BJ (cell line): ENCODE data around the gene BCAS4. TPM values are rescaled to one million over a fixed set of nuclear protein-coding genes. Genes with fewer than 3 reads are reported as not detected.

Experiments used
- CTCF ChIA-PET: fragments of 350-600 bp; formaldehyde crosslinking; extraction: SDS; loops from one replicate; lab custom pipeline; 2021; ENCODE audit warnings: antibody characterized with exemption, inconsistent platforms; lab: Yijun Ruan, JAX
- POLR2A ChIA-PET: fragments of 300-600 bp; sonication (Branson Sonifier 250); formaldehyde crosslinking; extraction: SDS; loops from one replicate; lab custom pipeline; 2021; ENCODE audit warnings: antibody characterized with exemption; lab: Charles Lee
- DNase-seq: peaks from one replicate; pipeline ENCODE4 v3.0.0-alpha.2; 2011; ENCODE audit warnings: low read depth
- H3K27me3 ChIP-seq: 2 replicates; pipeline ENCODE4 v1.6.0; 2011; ENCODE audit warnings: low read length; ENCODE audit not compliant: control insufficient read depth, insufficient read depth
- H3K36me3 ChIP-seq: 2 replicates; pipeline ENCODE4 v1.5.1; 2011; ENCODE audit warnings: low read length; ENCODE audit not compliant: control insufficient read depth, insufficient read depth
- H3K4me3 ChIP-seq: 2 replicates; pipeline ENCODE4 v1.5.1; 2011; ENCODE audit warnings: low read depth, mild to moderate bottlenecking, control low read depth, low read length
- CTCF ChIP-seq: IDR thresholded peaks from 2 replicates; pipeline ENCODE4 v1.5.1; 2011; ENCODE audit warnings: low read depth, mild to moderate bottlenecking, control low read depth, inconsistent platforms, low read length, moderate library complexity; ENCODE audit not compliant: insufficient read depth
- polyA plus RNA-seq: library from polyadenylated mRNA; depleted of rRNA; stranded (reverse); fragments of >200 nt; gene quantifications from 2 replicates; pipeline ENCODE4 v1.2.3, GENCODE V29; 2011

BCAS4 gene
- polyA plus RNA-seq, 1 experiment, result 31.6 TPM

GRCh38 chr20:50750145-50750671 lies 44.7 kb upstream of the BCAS4 start:
- CTCF ChIA-PET, result interaction anchor here (0.6 to 3.4 kb wide), 28 partner anchors 8 to 600 kb away, joined by 3 to 33 read pairs (median 4); no protein-coding TSS in a partner anchor
- no peaks in the 10 kb centered on the region for H3K36me3 ChIP-seq
- POLR2A ChIA-PET, result no interaction called here
- H3K4me3 ChIP-seq, result no peak overlapping the region
- DNase-seq, result no peak
- no peaks in the 10 kb centered on the region for H3K27me3 ChIP-seq
- no peak for TF ChIP-seq CTCF

GRCh38 chr20:50753152-50753551 lies 41.7 kb upstream of the BCAS4 start:
- H3K36me3 ChIP-seq, result no peaks in the 10 kb centered on the region
- ChIA-PET CTCF (interaction anchor here (0.5 to 2.1 kb wide), 5 partner anchors 8 to 1283 kb away, joined by 3 to 6 read pairs (median 6); no protein-coding TSS in a partner anchor), POLR2A (no interaction called here)
- TF ChIP-seq CTCF, result no peak
- no peak for DNase-seq
- no peak overlapping the region for H3K4me3 ChIP-seq
- H3K27me3 ChIP-seq, result no peaks in the 10 kb centered on the region; the same call in 1 of the 2 replicates

GRCh38 chr20:50754420-50754819 lies 40.4 kb upstream of the BCAS4 start:
- Histone ChIP-seq H3K27me3 (no peaks in the 10 kb centered on the region; the same call in 1 of the 2 replicates), H3K36me3 (no peaks in the 10 kb centered on the region), H3K4me3 (no peak overlapping the region)
- ChIA-PET CTCF (interaction anchor here (1.0 to 1.9 kb wide), 3 partner anchors 10 to 129 kb away, joined by 3 to 6 read pairs (median 6); no protein-coding TSS in a partner anchor), POLR2A (no interaction called here)
- no peak for TF ChIP-seq CTCF
- DNase-seq, result no peak

DNA sequence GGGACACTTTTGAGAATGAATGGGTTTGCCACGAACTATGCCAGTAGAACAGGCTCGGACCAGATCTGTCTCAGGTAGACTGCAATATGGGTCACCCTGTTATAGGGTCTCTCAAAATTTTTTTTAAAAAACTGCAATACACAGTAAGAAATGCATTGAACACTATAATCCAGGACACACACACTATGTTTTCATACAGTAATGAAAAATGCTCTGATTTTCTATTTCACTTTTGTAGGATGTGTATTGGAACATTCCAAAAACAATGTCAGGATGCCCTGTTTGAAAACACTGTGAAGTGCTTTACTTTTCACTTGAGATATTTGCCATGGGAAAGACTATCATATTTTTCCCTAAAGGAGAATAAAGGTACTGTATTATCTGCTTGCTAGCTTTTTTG lies 38.4 kb upstream of the BCAS4 start:
- TF ChIP-seq CTCF, result no peak
- Histone ChIP-seq H3K4me3 (no peak overlapping the region), H3K36me3 (no peaks in the 10 kb centered on the region), H3K27me3 (no peaks in the 10 kb centered on the region; the same call in 1 of the 2 replicates)
- ChIA-PET CTCF (interaction anchor here (0.9 to 1.8 kb wide), 3 partner anchors 12 to 130 kb away, joined by 3 to 5 read pairs (median 3); no protein-coding TSS in a partner anchor), POLR2A (no interaction called here)
- DNase-seq, result no peak

DNA sequence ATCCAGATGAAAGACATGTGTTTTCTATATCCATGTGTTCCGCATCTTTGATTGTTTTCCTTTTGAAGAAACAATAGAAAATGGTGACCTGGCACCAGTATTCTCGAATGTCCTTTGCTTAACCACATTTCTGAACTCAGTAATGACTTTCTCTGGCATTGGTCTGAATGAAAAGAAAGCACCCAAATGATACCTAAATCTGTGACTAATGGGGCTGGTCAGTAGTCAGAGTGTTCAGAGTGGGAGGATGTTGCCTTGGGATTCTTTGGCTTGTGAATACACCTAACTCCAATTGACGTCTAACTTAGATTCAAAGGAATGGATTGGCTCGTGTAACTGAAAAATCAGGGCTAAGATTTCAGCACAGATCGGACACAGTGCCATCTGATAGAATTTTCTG lies 36.4 kb upstream of the BCAS4 start:
- CTCF ChIA-PET, result interaction anchor here (1.5 kb wide), 1 partner anchor 9 kb away, joined by 4 read pairs; no protein-coding TSS in a partner anchor
- POLR2A ChIA-PET, result no interaction called here
- DNase-seq, result no peak

More for the DNA sequence above, 36.4 kb upstream of the BCAS4 start:
- H3K27me3 ChIP-seq, result no peaks in the 10 kb centered on the region; the same call in 1 of the 2 replicates
- H3K4me3 ChIP-seq, result no peak overlapping the region
- no peaks in the 10 kb centered on the region for H3K36me3 ChIP-seq
- no peak for TF ChIP-seq CTCF
